ENCODE data around the gene LYRM7. TPM values are rescaled to one million over a fixed set of nuclear protein-coding genes. Genes with fewer than 3 reads are reported as not detected.
A peak's percentile ranks its signal among the peaks of the same experiment; 100 is the strongest.

LYRM7 gene
- total and polyA plus RNA-seq, 10 of the 15 experiments (the other 5 are each of a cell fraction or from before 2014, with no cell fraction given) = 9.2 to 68.8 (median 20.2) TPM

GRCh38 chr5:131226899-131227298 is 56.2 kb downstream of the LYRM7 start (continued):
- TF ChIP-seq SUPT20H (IDR thresholded peaks at IDR 0.05; ENCODE audit: borderline replicate concordance, control insufficient read depth, low read depth, low read length) = no peak
- TF ChIP-seq, protein P1, sequence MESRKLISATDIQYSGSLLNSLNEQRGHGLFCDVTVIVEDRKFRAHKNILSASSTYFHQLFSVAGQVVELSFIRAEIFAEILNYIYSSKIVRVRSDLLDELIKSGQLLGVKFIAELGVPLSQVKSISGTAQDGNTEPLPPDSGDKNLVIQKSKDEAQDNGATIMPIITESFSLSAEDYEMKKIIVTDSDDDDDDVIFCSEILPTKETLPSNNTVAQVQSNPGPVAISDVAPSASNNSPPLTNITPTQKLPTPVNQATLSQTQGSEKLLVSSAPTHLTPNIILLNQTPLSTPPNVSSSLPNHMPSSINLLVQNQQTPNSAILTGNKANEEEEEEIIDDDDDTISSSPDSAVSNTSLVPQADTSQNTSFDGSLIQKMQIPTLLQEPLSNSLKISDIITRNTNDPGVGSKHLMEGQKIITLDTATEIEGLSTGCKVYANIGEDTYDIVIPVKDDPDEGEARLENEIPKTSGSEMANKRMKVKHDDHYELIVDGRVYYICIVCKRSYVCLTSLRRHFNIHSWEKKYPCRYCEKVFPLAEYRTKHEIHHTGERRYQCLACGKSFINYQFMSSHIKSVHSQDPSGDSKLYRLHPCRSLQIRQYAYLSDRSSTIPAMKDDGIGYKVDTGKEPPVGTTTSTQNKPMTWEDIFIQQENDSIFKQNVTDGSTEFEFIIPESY (IDR thresholded peaks at IDR 0.05) = no peak
- TF ChIP-seq CHD2 (IDR thresholded peaks at IDR 0.05; ENCODE audit: borderline replicate concordance, low read depth, low read length) = no peak

DNA sequence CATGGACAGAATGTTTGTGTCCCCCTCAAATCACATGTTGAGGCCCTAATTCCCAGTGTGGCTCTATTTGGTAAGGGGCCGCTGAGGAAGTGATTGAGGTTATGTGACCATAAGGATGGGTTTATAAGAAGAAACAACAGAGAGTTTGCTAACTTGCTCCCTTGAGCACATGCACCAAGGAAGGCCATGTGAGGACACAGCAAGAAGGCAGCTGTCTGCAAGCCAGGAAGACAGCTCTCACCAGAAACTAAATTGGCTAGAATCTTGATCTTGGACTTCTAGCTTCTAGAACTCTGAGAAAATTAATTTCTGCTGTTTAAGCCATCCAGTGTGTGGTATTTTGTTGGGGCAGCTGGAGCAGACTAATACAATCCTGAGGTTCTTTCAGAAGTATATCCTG is 57.9 kb downstream of the LYRM7 start:
- in situ Hi-C loops (cut with MboI) = no loop called here
- H3K79me2 ChIP-seq (ENCODE audit: control insufficient read depth, insufficient read depth, low read length) = peaks cover 45% of the 10 kb centered on the region
- intact Hi-C loops (cut with micrococcal nuclease; ENCODE audit: unreplicated experiment) = no loop called here
- H3K4me2 ChIP-seq (ENCODE audit: control insufficient read depth, insufficient read depth) = no peak overlapping the region; the same call in 1 of the 2 replicates
- no peak overlapping the region for H2AFZ ChIP-seq (ENCODE audit: control insufficient read depth, low read depth, low read length)
- H3K9ac ChIP-seq (ENCODE audit: control insufficient read depth, insufficient read depth, low read length) = no peak overlapping the region
- no peaks in the 10 kb centered on the region for H3K27me3 ChIP-seq (replicated peaks in 1 of 2; ENCODE audit: control insufficient read depth in 2 of 2, insufficient read depth in 2 of 2, low read length in 1 of 2)
- H3K36me3 ChIP-seq (ENCODE audit: control insufficient read depth in 2 of 2, insufficient read depth in 2 of 2, low read length in 1 of 2) = peaks cover 0 to 5% of the 10 kb centered on the region in 2 experiments; a peak in 2 of 4 replicates
- DNase-seq (ENCODE audit: low read depth, low spot score) = no peak
- ChIA-PET CTCF (interaction anchor here (1.1 to 1.6 kb wide), 2 partner anchors 11 to 19 kb away, joined by 6 to 7 read pairs; no protein-coding TSS in a partner anchor), RAD21 (ENCODE audit: unreplicated experiment) (interaction anchor here (0.5 to 2.4 kb wide), 6 partner anchors 14 to 182 kb away, joined by 3 to 11 read pairs (median 4); no protein-coding TSS in a partner anchor), SMC1A (ENCODE audit: uncharacterized antibody, unreplicated experiment) (interaction anchor here (0.8 to 26.7 kb wide), 7 partner anchors 11 to 157 kb away, joined by 3 to 1218 read pairs (median 3); partner anchors contain the start of gene CDC42SE2), POLR2A (interaction anchor here (0.6 to 12.7 kb wide), 7 partner anchors 10 to 38 kb away, joined by 3 to 142 read pairs (median 10); no protein-coding TSS in a partner anchor)
- H3K27ac ChIP-seq (ENCODE audit: control insufficient read depth, insufficient read depth) = peak overlapping the region; percentile 29; the same call in 1 of the 2 replicates
- peaks cover 28% of the 10 kb centered on the region for H3K4me1 ChIP-seq (ENCODE audit: control insufficient read depth, insufficient read depth, low read length)
- 92% methylated on average over 1 of the region's 1 CpG for WGBS (ENCODE audit: insufficient coverage, insufficient replicate concordance, low lambda C conversion rate, missing lambda C conversion rate)
- H4K20me1 ChIP-seq (ENCODE audit: control insufficient read depth, insufficient read depth) = no peaks in the 10 kb centered on the region
- FAIRE-seq = no peak
- no TSS peak for BruUV-seq (replicated peaks)
- no peaks in the 10 kb centered on the region for H3K9me3 ChIP-seq (replicated peaks; ENCODE audit: control insufficient read depth, insufficient read depth, low read length)
- no peak for ATAC-seq
- no peak overlapping the region for H3K4me3 ChIP-seq
- no peak for TF ChIP-seq SMAD1 (IDR thresholded peaks at IDR 0.05; ENCODE audit: low read depth, partially characterized antibody)
- TF ChIP-seq, protein P2, sequence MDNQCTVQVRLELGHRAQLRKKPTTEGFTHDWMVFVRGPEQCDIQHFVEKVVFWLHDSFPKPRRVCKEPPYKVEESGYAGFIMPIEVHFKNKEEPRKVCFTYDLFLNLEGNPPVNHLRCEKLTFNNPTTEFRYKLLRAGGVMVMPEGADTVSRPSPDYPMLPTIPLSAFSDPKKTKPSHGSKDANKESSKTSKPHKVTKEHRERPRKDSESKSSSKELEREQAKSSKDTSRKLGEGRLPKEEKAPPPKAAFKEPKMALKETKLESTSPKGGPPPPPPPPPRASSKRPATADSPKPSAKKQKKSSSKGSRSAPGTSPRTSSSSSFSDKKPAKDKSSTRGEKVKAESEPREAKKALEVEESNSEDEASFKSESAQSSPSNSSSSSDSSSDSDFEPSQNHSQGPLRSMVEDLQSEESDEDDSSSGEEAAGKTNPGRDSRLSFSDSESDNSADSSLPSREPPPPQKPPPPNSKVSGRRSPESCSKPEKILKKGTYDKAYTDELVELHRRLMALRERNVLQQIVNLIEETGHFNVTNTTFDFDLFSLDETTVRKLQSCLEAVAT (IDR thresholded peaks at IDR 0.05) = no peak
- TF ChIP-seq KLF5 (IDR thresholded peaks at IDR 0.05; ENCODE audit: partially characterized antibody) = no peak
- TF ChIP-seq HDAC2 (IDR thresholded peaks at IDR 0.05) = no peak
